NCI-H2171 treated with DMSO at 0.1 percent for 48 hours (cell line): ENCODE results near the gene CGB2.
"Not testable (repeated sequence)": the region's sequence is repeated elsewhere in the genome, so short reads cannot be mapped to it uniquely, and the experiment has no call there.

Experiments
- DNase-seq: peaks from one replicate; lab custom pipeline; 2025; lab: John Stamatoyannopoulos, UW

Gene CGB2

GRCh38 chr19:49038111-49038510, 6.4 kb downstream of the CGB2 start:
- not testable (repeated sequence) for DNase-seq

- DNase-seq, result not testable (repeated sequence)
These were observed 7.0 kb downstream of the CGB2 start for GRCh38 chr19:49038557-49039276.

GRCh38 chr19:49039736-49040135, 8.0 kb downstream of the CGB2 start:
- not testable (repeated sequence) for DNase-seq

- no peak for DNase-seq
These were observed 10.5 kb downstream of the CGB2 start for GRCh38 chr19:49042177-49042576.

- not testable (repeated sequence) for DNase-seq
These were observed 11.0 kb downstream of the CGB2 start for GRCh38 chr19:49042666-49043065.

- not testable (repeated sequence) for DNase-seq
These were observed 11.9 kb downstream of the CGB2 start, which contains the start of gene CGB5 for GRCh38 chr19:49043548-49043947. Gene CGB5, plus strand, starts transcription at chr19:49043848. Its CDS starts 362 bp downstream, at chr19:49044210.

- not testable (repeated sequence) for DNase-seq
These were observed 17.3 kb downstream of the CGB2 start, which contains the start of gene CGB8 for GRCh38 chr19:49049011-49049410. Gene CGB8, minus strand, starts transcription at chr19:49049111. Its CDS starts 372 bp downstream, at chr19:49048739.

GRCh38 chr19:49049834-49050233, 18.1 kb downstream of the CGB2 start:
- DNase-seq, result not testable (repeated sequence)

- not testable (repeated sequence) for DNase-seq
These were observed 18.8 kb downstream of the CGB2 start for GRCh38 chr19:49050376-49051033.

- peak; percentile 28 for DNase-seq
These were observed 24.6 kb downstream of the CGB2 start for GRCh38 chr19:49056101-49056901.

GRCh38 chr19:49056902-49057596, 25.4 kb downstream of the CGB2 start:
- DNase-seq, result not testable (repeated sequence)

GRCh38 chr19:49057636-49058234, 26.0 kb downstream of the CGB2 start, which contains the start of gene CGB7:
Gene CGB7, minus strand, starts transcription at chr19:49057749. Its CDS starts 2,374 bp downstream, at chr19:49055375.
- no peak for DNase-seq

- no peak for DNase-seq
These were observed 26.9 kb downstream of the CGB2 start for GRCh38 chr19:49058562-49058961.

- no peak for DNase-seq
These were observed 27.4 kb downstream of the CGB2 start for GRCh38 chr19:49059053-49059452.

GRCh38 chr19:49061000-49061399, 29.3 kb downstream of the CGB2 start:
- DNase-seq, result no peak

- no peak for DNase-seq
These were observed 29.8 kb downstream of the CGB2 start for GRCh38 chr19:49061445-49061844.

GRCh38 chr19:49064029-49064629, 32.4 kb downstream of the CGB2 start:
- peak; percentile 6 for DNase-seq

- peak; percentile 28 for DNase-seq
These were observed 33.3 kb downstream of the CGB2 start, which contains the start of gene NTF4 for GRCh38 chr19:49064768-49065611. Gene NTF4, minus strand, starts transcription at chr19:49064818. Its CDS starts 2,821 bp downstream, at chr19:49061997.

GRCh38 chr19:49065905-49066512, 34.3 kb downstream of the CGB2 start:
- DNase-seq, result no peak
